ENCODE data around the gene TRIM22.

The TRIM22 gene, protein sequence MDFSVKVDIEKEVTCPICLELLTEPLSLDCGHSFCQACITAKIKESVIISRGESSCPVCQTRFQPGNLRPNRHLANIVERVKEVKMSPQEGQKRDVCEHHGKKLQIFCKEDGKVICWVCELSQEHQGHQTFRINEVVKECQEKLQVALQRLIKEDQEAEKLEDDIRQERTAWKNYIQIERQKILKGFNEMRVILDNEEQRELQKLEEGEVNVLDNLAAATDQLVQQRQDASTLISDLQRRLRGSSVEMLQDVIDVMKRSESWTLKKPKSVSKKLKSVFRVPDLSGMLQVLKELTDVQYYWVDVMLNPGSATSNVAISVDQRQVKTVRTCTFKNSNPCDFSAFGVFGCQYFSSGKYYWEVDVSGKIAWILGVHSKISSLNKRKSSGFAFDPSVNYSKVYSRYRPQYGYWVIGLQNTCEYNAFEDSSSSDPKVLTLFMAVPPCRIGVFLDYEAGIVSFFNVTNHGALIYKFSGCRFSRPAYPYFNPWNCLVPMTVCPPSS

DNA sequence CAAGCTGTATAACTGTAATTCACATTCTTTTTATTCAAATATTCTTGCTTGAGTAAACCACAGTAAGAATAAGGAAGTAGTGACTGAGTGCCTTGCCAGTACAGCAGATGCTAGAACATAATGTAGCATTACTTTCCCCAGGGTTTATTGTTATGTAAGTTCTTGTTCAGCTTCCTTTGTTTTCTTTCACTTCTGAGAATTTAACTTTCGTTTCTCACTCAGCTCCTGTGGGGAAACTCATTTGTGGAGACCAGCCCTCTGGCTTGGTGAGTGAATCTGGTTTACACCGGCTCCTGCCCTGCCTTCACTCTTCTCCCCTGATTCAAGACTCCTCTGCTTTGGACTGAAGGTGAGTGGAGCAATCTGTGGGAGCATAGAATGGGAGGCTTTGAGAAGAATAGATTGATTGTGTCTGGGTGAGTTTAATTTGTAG, at the start of gene TRIM22:
TSS of gene TRIM22 (plus strand) at position 240 of the 433 bp plus-strand sequence. CDS start 6,443 bp downstream, outside the sequence.
- Histone ChIP-seq H3K27me3 (replicated peaks; ENCODE audit: insufficient read depth, low read length) (peaks cover 43% of the 10 kb centered on the region), H3K9me3 (replicated peaks; ENCODE audit: insufficient read depth, low read length) (no peaks in the 10 kb centered on the region), H4K20me1 (ENCODE audit: insufficient read depth, low read length) (no peaks in the 10 kb centered on the region), H3F3A (ENCODE audit: insufficient read depth, low read length) (peaks cover 13% of the 10 kb centered on the region), H3K9ac (ENCODE audit: low read length) (no peak within 1 kb of the TSS), H3K4me2 (ENCODE audit: low read depth, low read length) (no peak within 1 kb of the TSS), H3K36me3 (replicated peaks; ENCODE audit: insufficient read depth, low read length) (no peaks in the 10 kb centered on the region), H3K4me1 (ENCODE audit: low read length) (0 out of 2 replicates have a peak, but pooled peaks cover 4% of the 10 kb centered on the region), H3K9me2 (replicated peaks; ENCODE audit: insufficient read depth, low read length) (no peaks in the 10 kb centered on the region), H3K79me2 (ENCODE audit: low read length) (no peaks in the 10 kb centered on the region), H3K27ac (ENCODE audit: low read length) (no peak within 1 kb of the TSS), H2AFZ (ENCODE audit: low read length) (no peak within 1 kb of the TSS), H3K4me3 (ENCODE audit: low read length) (no peak within 1 kb of the TSS)
- peak; percentile 74 for DNase-seq
- TF ChIP-seq, protein P1, sequence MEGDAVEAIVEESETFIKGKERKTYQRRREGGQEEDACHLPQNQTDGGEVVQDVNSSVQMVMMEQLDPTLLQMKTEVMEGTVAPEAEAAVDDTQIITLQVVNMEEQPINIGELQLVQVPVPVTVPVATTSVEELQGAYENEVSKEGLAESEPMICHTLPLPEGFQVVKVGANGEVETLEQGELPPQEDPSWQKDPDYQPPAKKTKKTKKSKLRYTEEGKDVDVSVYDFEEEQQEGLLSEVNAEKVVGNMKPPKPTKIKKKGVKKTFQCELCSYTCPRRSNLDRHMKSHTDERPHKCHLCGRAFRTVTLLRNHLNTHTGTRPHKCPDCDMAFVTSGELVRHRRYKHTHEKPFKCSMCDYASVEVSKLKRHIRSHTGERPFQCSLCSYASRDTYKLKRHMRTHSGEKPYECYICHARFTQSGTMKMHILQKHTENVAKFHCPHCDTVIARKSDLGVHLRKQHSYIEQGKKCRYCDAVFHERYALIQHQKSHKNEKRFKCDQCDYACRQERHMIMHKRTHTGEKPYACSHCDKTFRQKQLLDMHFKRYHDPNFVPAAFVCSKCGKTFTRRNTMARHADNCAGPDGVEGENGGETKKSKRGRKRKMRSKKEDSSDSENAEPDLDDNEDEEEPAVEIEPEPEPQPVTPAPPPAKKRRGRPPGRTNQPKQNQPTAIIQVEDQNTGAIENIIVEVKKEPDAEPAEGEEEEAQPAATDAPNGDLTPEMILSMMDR (IDR thresholded peaks at IDR 0.05; ENCODE audit: low read length) = no peak
- no peak for TF ChIP-seq EZH2 (optimal IDR thresholded peaks at IDR 0.05; ENCODE audit: low read depth, low read length)
- TF ChIP-seq EZH2phosphoT487 (IDR thresholded peaks at IDR 0.05; ENCODE audit: low read length) = no peak

DNA sequence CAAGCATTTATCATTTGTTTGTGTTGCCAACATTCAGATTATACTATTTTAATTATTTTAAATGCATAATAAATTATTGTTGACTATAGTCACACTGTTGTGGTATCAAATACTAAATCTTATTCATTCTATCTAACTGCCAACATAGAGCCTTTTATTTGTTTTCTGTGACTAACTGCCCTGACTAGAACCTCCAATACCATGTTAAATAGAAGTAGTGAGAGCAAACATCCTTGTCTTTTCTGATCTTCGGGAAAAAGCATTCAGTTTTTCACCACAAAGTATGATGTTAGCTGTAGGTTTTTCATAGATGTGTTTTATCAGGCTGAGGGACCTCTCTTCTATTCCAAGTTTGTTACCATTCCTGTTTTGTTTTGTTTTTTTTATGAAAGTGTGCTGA, 49.6 kb upstream of the TRIM22 start:
- no peak overlapping the region for H3K4me3 ChIP-seq (ENCODE audit: low read length)
- no peaks in the 10 kb centered on the region for H3K79me2 ChIP-seq (ENCODE audit: low read length)
- H2AFZ ChIP-seq (ENCODE audit: low read length) = no peak overlapping the region
- H3K4me1 ChIP-seq (ENCODE audit: low read length) = no peaks in the 10 kb centered on the region
- no peak overlapping the region for H3K4me2 ChIP-seq (ENCODE audit: low read depth, low read length)
- H3K9me3 ChIP-seq (replicated peaks; ENCODE audit: insufficient read depth, low read length) = no peaks in the 10 kb centered on the region
- no peaks in the 10 kb centered on the region for H3K36me3 ChIP-seq (replicated peaks; ENCODE audit: insufficient read depth, low read length)
- no peak for DNase-seq
- H3K9me2 ChIP-seq (replicated peaks; ENCODE audit: insufficient read depth, low read length) = no peaks in the 10 kb centered on the region
- no peaks in the 10 kb centered on the region for H4K20me1 ChIP-seq (ENCODE audit: insufficient read depth, low read length)
- no peaks in the 10 kb centered on the region for H3K27me3 ChIP-seq (replicated peaks; ENCODE audit: insufficient read depth, low read length)
- H3K27ac ChIP-seq (ENCODE audit: low read length) = no peak overlapping the region
- H3F3A ChIP-seq (ENCODE audit: insufficient read depth, low read length) = no peaks in the 10 kb centered on the region
- no peak overlapping the region for H3K9ac ChIP-seq (ENCODE audit: low read length)
- no peak for TF ChIP-seq EZH2phosphoT487 (IDR thresholded peaks at IDR 0.05; ENCODE audit: low read length)
- no peak for TF ChIP-seq EZH2 (optimal IDR thresholded peaks at IDR 0.05; ENCODE audit: low read depth, low read length)
- TF ChIP-seq, protein P1 (IDR thresholded peaks at IDR 0.05; ENCODE audit: low read length) = no peak

DNA sequence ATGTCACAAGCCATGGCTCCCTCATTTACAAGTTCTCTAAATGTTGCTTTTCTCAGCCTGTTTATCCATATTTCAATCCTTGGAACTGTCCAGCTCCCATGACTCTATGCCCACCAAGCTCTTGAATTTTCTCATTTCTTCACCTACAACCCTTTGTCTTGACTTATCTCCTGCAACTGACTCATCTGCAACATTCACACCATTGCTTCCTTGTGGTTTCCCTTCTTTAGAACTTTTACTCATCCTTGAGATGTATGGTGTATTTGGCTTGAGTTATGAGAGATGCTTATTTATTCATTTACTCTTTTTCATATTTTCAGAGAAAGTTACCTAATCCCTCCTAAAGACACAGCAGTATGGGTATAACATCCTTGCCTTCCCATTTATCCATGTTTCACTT, 46.0 kb upstream of the TRIM22 start:
- Histone ChIP-seq H3K4me1 (ENCODE audit: low read length) (no peaks in the 10 kb centered on the region), H3K9me2 (replicated peaks; ENCODE audit: insufficient read depth, low read length) (no peaks in the 10 kb centered on the region), H3K79me2 (ENCODE audit: low read length) (no peaks in the 10 kb centered on the region), H4K20me1 (ENCODE audit: insufficient read depth, low read length) (no peaks in the 10 kb centered on the region), H3K4me2 (ENCODE audit: low read depth, low read length) (no peak overlapping the region), H3K27me3 (replicated peaks; ENCODE audit: insufficient read depth, low read length) (no peaks in the 10 kb centered on the region), H3K9ac (ENCODE audit: low read length) (no peak overlapping the region), H3K36me3 (replicated peaks; ENCODE audit: insufficient read depth, low read length) (no peaks in the 10 kb centered on the region), H3F3A (ENCODE audit: insufficient read depth, low read length) (no peaks in the 10 kb centered on the region), H3K27ac (ENCODE audit: low read length) (no peak overlapping the region), H3K4me3 (ENCODE audit: low read length) (no peak overlapping the region), H2AFZ (ENCODE audit: low read length) (no peak overlapping the region), H3K9me3 (replicated peaks; ENCODE audit: insufficient read depth, low read length) (no peaks in the 10 kb centered on the region)
- no peak for DNase-seq
- TF ChIP-seq EZH2phosphoT487 (IDR thresholded peaks at IDR 0.05; ENCODE audit: low read length) (no peak), EZH2 (optimal IDR thresholded peaks at IDR 0.05; ENCODE audit: low read depth, low read length) (no peak)
- TF ChIP-seq, protein P1 (IDR thresholded peaks at IDR 0.05; ENCODE audit: low read length) = no peak
